Measurements from ENCODE around the gene AFDN.

The AFDN gene

DNA sequence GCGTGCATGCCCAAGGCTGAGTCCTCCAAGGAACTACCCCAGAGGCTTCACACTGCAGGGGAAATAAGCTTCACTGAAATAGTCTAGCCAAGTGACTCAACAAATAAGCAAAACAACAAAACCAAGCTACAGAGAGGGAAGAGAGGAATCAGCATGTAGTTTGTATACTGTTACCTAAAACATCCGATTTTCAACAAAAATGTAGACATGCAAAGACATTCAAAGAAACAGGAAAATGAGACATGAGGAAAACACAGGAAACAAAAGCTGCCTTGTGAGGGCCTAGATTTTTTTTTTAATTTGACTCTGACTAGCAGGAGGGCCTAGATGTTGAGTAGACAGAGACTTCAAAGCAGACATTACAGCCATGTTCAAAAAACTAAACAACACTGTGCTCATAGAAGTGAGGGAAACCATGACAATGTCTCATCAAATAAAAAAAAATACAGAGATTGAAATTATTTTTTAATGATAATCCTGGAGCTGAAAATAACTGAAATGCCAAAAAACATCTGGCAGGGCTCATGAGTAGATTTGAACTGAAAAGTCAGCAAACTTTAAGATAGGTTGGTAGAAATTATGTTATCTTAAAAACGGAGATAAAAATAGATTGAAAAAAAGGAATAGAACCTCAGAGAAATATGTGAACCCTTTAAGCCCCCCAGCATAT lies 154.3 kb downstream of the AFDN start:
- DNase-seq (ENCODE audit: low spot score) = no peak

DNA sequence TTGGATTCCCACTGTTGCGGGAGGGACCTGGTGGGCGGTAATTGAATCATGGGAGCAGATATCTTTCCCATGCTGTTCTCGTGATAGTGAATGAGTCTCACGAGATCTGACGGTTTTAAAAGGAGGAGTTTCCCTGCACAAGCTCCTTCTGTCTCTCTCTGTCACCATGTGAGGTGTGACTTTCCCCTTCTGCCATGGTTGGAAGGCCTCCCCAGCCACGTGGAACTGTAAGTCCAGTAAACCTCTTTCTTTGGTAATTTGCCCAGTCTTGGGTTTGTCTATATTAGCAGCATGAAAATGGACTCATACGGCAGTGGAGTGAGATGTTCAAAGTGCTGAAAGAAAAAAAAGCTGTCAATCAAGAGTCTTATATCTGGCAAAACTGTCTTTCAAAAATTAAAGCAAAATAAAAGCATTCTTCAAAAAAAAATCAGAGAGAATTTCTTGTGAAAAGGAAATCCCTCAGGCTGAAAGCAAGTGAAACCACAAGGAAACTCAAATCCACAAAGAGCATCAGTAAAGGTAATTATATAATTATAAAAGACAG lies 155.3 kb downstream of the AFDN start:
- DNase-seq (ENCODE audit: low spot score) = no peak

DNA sequence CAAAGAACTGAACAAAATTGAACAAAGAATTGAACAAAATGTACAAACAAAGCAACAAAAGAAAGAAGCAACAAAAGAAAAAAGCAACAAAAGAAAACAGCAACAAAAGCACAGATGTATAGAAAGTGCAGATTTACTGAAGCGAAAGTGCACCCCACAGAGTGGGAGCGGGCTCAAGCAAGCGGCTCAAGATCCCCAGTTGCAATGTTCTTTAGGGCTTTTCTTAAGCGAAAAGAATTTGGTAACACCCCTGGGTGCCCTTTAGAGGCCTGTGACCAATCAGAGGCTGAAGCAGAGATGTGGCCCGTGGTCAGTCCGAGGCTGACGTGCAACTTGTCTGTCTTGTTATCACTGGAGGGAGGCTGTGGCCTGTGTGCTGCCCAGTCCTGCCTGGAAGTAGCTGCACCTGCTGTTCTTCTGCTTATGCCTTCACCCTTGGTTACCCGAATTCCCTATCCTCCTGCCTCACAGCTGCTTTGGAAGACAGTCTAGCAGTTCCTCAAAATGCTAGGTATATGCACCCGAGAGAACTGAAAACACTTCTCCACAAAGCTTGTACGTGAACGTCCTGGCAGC lies 157.5 kb downstream of the AFDN start:
- no peak for DNase-seq (ENCODE audit: low spot score)

DNA sequence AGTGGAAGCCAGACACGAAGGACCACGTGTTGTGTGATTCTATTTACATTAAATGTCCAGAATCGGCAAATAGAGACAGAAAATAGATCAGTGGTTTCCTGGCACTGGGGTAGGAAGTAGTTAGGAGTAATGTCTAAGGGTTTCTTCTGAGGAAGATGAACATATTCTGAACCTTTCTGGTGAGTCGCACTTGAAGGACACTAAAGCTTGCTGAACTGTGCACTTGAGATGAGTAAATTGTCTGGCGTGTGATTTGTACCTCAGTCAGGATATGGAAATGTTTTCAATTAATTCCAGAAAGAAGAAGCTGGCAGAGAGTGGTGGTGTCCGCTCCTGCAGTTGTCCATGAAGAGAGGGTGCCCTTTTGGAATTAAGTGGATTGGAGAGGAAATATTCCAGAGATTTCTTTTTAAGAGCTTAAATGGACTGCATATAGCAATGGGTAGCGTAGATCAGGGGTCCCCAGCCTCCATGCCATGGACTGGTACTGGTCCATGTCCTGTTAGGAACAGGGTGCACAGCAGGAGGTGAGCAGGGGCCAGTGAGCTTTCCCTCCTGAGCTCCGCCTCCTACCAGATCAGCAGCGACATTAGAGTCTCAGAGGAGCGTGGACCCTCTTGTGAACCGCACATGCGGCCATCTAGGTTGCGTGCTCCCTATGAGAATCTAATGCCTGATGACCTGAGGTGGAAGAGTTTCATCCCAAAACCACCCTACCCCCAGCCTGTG lies 158.3 kb downstream of the AFDN start:
- no peak for DNase-seq (ENCODE audit: low spot score)

DNA sequence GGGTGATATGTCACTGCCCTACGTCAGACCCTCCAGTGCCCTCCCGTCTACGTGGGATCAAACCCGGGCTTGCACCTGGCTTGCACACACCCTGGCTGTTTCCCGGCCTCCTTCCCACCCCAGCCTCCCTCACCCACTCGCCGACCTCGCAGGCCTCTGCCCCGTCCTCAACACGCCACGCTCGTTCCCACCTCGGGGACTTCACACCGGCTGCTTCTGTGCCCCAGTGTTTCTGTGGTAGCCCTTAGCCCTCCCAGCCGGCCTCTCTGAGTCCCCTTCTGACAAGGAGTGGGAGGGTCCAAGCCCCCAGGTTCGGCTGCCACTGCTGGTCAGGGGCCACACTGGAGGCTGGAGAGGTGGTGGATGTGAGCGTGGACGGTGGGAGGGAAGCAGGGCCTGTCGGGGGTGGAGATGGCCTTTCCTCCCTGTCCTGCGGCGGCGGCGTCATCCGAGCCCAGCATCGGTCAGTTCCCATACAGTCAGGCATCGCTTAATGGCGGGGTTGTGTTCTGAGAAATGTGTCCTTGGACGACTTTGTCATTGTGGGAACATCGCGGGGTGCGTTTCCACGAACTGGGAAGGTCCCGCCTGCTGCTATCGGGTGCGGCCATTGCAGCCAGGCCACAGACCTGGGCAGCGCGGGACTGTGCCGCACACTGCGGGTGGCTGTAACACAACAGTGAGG lies 159.3 kb downstream of the AFDN start:
- no peak for DNase-seq (ENCODE audit: low spot score)

DNA sequence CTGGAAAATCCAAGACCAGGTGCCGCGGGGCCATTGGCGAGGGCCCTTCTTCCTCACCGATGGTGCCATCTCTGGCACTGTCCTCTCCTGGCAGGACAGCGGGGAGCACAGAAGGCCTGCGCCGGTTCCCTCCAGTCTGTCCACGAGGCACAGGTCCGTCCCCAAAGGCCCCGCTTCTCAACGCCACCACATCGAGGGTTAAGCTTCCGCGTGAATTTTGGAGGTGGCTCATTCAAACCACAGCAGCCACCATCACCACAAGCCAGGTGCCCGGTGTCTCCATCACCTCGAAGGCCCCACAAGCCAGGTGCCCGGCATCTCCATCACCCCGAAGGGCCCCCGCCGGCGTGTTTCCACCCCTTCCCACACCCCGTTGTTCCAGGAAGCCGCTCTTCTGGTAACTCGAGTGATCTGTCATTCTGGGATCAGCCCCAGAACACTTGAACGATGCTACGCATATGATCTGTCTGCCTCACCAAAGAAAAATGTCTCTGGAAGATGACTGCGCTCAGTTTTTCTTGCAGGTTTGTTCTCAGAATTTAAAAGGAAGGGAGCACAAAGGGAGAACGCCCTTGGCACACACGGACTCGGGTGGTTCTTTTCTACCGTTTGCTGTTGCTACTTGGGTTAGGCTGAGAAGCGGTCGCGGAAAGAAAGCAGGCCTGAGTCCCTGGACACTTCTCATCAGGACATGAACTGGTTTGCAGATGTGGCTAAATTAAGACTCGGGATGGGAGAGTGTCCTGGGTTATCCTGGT lies 160.9 kb downstream of the AFDN start:
- no peak for DNase-seq (ENCODE audit: low spot score)

DNA sequence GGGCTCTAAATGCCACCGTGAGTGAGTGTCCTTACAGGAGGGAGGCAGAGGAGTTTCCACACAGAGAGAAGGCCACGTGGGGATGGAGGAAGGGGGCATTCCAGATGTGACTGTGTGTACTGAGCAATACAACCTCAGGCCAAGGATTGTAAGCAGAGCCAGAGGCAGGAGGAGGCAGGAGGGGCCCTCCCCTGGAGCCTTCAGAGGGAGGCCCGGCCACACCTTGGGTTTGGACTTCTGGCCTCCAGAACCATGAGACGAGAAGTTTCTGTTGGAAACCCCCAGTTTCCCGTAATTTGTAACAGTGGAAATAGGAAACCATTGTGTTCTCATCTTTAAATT lies 161.4 kb downstream of the AFDN start:
- no peak for DNase-seq (ENCODE audit: low spot score)

DNA sequence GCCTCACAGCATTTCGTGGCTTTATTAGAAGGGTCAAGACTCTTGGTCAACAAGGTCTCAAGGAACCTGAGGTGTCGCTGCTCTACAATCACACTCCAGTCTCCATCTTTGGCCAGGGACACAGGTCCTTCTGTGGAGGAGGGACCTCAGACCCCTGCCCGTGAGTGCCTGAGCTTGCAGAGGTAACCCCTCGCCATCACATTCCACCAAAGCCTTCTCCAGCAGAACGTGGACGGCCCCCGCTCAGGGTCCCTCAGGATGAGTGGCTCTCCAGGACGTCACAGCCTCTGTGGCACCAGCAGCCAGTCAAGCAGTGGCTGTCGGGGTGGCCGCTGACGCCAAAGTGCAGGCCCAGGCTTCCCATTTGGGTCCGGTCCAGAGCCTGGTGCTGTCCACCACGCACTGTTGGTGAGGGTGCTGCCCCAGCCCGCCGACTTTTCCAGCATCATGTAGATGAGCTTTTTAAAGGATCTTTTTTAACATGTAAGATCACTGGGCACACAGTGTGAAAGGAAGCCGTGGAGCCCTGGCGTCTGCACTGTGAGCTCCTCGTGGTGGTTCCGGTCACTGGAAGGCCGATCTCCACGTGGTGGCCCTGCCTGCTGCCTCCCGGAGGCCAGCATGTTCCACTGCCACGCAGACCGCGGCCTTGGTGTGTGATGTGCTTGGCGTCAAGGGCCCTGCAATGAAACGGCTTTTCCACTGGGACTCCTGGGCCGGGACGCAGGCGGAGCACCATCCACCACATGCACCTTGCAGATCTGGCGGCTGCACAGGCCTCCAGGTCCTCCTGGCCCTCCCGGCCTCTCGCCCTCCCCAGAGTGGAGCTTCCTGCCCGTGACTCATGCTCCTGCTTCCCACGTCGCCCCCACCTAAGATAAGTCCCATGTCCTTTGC lies 162.5 kb downstream of the AFDN start:
- DNase-seq (ENCODE audit: low spot score) = no peak

DNA sequence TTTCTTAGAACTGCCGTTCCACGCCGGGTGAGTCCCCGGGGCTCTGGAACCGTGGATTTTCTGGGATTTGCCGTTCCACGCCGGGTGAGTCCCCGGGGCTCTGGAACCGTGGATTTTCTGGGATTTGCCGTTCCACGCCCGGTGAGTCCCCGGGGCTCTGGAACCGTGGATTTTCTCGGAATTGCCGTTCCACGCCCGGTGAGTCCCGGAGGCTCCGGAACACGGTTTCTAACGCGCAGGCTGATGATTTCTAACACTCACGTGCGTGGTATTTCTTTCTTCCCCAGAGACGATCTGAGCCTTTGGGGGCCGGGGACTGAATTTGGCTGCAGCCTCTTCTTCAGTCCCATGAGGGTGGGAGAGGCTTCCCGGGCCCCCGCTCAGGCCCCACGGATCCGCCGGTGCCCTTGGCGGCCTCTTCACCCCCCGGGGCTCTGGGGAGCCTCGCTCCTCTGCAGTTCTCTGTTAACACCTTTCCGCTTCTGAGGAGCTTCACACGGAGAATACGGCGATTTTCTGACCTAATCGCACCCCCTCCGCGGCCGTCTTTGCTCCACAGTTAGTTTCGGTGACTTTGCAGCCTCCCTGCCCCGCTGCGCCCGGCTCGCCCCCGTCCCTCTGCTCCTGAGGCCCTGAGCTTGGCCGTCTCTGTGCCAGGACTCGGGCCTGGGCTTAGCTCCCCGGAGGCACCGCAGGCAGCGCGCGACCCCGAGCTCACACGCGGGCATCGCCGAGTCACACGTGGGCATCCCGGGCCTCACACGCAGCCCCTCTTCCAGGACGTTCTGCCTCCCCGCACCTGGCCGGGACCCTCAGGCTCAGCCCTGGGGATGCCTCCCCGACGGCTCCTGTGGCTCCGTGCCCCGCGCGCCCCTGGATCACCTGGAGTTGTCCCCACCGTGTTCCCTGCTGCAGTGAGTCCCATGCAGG lies 163.6 kb downstream of the AFDN start:
- no peak for DNase-seq (ENCODE audit: low spot score)

DNA sequence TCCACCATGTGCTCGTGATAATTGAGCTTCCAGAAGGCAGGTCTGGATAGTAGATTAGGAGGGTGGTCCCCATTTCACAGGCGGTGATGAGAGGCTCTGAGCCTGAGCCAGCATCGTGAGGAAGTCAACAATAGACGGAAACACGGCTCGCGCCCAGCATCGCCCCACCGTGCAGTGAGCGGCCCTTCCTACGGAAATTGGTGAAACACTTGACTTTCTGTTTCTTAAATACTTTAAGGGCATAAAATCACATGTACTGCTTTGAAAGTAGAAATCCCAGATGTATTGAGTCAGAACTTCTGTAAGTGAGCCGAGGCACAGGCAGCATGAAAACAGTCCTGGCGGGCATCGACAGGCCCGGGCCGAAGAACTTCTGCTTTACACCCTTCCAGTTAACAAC lies 166.5 kb downstream of the AFDN start:
- DNase-seq (ENCODE audit: low spot score) = no peak

DNA sequence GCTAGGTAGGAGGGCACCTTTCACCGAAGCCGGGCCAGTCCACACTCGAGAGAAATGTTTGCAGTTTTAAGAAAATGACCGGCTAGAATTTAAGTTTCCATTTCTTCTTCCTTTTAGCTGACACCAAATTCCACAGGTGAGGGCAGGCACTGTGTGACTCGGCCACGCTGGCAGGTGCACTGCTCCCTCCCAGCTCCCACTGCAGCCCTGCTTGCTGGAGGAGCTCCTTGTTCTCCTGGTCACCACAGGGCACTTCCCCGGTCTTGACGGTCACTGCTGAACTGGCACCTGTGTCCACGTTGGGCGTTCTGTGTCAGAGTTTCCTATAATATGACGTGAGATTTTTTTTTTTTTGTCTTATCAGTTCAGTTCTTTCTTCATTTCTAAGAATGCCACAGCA lies 167.1 kb downstream of the AFDN start:
- no peak for DNase-seq (ENCODE audit: low spot score)

DNA sequence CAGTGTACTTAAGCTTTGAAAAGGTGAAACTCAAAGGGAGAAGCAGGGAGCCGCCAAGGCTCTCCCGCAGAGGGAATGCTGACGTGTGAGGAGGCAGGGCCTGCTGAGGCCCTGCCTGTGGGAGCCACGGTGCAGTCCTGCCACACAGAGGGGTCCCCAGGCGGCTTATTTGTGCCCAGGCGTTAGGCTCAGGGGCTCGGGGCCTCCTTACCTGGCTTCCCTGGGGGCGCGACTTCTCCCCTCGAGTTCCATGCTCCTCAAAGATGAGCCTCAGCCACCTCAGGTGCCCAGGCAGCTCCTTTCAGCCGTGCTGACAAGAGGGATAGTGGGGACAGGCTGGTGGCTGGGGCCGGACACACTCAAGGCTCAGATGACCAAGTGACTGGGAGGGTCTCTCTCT lies 168.6 kb downstream of the AFDN start:
- DNase-seq (ENCODE audit: low spot score) = no peak

DNA sequence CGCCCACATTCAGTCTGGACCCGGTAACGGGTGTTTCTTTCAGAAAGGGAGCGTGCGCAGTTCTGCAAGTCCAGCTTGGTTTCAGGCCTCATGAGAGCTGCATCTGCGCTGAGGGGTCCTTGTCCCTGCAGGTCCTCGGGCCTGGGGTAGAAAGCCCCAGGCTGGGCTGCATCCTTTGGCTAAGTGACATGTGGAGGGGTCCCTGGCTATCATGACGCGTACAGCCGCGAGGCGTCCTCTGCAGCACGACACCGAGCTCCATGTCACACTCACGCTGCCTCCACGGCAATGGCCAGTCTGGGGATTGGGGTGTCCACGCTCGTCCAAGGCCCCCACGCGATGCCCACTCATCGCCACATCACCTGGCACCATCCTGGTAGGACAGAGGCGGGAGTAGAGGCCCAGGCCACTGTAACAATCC lies 169.0 kb downstream of the AFDN start:
- DNase-seq (ENCODE audit: low spot score) = no peak

DNA sequence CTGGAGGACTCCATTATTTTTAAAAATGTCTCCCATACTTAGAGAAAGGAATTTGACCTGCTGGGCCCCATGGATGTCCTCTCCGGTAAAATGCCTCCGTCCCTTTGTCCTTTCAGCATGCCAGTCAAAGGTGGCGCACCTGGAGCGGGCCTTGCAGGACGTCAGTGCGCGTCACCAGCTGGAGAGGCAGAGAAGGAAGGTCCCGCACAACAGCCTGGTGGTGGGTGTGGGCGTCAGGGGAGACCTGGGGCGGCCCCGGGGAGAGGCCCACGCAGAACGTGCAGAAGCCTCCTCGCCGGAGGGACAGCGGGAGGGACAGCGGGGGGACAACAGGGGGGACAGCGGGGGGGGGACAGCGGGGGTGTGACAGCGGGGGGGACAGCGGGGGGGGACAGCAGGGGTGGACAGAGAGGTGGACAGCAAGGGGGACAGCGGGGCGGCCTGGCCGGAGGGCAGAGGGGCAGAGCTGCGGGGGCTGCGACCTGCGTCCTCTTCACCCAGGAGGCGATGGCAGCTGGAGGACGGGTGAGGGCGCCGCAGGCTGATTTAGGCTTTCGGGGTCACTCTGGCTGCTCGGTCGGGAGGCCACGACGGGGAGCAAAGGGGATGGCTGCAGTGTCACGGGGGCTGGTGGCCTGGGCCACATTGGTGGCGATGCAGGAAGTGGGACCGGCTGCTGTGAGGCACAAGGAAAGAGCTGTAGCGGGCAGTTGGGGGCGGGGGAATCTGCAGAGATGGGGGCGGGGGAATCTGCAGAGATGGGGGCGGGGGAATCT lies 169.9 kb downstream of the AFDN start:
- no peak for DNase-seq (ENCODE audit: low spot score)

DNA sequence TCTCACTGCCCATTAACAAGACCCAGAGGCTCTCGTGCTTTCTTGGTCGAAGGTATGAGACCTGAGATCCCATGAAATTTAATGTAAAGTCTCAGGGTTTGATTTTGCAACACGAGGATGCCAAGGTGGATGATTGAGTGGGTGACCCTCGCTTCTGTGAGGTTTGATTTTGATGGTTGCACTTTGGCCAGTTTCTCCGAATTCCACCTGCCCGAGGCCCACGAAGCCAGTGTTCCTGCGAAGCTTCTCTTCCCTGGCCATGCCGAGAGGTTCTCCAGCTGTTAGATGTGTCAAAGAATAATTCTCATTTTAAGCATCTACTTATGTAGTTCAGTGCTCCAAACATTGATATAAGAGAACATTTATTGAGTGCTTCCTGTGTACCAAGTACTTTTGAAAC lies 170.9 kb downstream of the AFDN start, which contains the start of gene KIF25:
KIF25 (plus strand) TSS at position 30 of the 400 bp plus-strand sequence. CDS start 31,915 bp downstream, outside the sequence.
- no peak for DNase-seq (ENCODE audit: low spot score)

DNA sequence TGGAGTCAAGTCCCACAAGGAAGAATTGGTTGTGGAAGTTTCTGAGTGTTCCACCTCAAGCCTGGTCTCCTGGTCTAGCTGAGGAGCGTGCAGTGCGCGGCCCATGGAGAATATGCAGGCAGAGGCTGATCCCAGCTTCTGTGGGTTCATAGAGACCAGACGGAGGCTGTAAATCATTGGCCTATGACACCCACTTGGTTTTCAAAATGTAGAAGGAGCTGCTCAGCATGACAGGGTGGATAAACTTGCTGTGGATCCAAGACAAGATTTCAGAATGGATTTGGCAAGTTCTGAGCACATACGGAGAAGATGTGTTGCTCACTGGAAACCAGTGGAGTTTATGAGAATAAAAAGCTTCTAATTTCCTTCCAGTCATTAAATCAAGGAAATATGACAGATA lies 171.5 kb downstream of the AFDN start:
- DNase-seq (ENCODE audit: low spot score) = no peak

DNA sequence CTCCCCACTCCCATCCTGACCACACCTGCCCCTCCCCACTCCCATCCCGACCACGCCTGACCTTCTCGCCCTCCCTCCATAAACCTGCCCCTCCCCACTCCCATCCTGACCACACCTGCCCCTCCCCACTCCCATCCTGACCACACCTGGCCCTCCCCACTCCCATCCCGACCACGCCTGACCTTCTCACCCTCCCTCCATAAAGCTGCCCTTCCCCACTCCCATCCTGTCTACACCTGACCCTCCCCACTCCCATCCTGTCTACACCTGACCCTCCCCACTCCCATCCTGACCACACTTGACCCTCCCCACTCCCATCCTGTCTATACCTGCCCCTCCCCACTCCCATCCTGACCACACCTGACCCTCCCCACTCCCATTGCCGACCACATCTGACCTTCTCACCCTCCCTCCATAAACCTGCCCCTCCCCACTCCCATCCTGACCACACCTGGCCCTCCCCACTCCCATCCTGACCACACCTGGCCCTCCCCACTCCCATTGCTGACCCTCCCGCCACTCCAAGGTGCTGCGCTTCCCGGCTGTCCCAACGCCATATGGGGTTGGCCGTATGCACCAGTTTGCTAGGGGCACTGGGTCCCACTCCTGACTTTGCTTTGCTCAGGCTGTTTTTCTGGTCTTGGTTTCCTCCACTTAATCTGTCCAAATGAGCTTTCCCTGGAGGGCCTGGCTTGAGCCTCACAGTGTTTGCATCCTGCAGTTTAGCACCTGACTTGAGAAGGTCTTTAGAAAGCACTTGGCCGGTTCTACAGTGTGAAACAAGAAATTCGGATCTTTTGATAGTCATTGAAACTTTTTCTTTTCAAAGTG lies 173.7 kb downstream of the AFDN start:
- no peak for DNase-seq (ENCODE audit: low spot score)

DNA sequence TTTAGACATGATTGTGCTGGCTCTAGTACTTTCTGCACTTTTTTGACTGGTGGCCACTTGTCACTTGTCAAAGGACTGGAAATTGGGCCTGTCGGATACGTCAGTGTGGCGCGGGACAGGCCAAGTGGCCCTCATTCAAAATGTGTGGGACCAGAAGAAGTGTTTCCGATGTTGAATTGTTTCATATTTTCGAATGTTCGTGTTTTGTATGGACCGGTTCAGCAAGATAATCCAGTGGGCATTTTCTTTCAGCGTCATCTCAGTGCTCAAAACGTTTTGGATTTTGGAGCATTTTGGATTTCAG lies 174.3 kb downstream of the AFDN start:
- DNase-seq (ENCODE audit: low spot score) = no peak
